Hematopoietic multipotent progenitor cell treated with erythropoietin and hydrocortisone succinate and interleukin-3 and kit ligand, for 8 days (in vitro differentiated cells): ENCODE results near the gene REP15.
"Not testable (repeated sequence)": the region's sequence is repeated elsewhere in the genome, so short reads cannot be mapped to it uniquely, and the experiment has no call there.

Experiments used
- DNase-seq: peaks from one replicate; pipeline ENCODE4 v3.0.0-alpha.2; 2015

The REP15 gene

DNA sequence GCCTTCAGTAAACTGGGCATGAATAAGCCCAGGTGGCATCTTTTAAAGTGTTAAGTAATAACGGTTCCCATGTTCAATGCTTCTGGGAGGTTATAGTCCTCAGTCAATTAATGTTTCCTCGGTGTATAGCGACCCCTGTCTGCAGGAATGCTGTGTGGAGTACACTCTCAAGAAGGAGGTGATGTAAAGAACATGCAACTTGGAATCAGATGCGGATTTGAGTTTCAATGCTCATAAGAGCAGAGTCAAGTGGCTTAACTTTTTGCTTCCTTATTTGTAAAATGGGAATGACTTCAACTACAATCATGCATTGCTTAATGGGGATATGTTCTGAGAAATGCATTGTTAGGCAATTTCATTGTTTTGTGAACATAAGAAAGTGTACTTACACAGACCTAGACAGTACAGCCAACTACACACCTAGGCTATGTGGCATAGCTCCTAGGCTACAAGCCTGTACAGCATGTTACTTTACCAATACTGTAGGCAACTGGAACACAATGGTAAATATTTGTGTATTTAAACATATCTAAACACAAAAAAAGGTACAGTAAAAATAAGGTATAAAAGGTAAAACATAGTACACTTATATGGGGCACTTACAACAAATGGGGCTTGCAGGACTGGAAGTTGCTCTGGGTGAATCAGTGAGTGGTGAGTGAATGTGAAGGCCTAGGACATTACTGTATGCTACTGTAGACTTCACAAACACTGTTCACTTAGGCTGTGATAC is 7.6 kb downstream of the REP15 start:
- DNase-seq: peak; percentile 80

DNA sequence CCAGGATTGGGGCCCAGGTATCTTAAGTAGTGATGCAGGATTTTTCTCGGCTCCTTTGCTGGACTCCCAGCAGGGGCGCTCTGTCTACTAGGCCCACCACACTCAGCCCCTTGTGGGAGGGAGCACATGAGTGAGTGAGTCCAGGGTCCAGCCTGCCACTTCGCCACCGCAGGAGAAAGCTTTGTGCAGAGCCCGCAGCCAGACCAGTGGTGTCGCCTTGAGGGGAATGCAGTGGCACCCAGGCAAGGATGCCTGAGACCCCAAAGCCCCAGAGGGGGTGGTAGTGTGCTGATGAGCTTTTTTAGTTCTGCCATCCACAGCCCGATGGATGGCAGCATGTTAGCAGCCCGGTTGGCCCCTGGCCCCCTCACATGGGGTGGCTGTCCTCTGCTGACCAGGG is 9.0 kb downstream of the REP15 start:
- no peak for DNase-seq

DNA sequence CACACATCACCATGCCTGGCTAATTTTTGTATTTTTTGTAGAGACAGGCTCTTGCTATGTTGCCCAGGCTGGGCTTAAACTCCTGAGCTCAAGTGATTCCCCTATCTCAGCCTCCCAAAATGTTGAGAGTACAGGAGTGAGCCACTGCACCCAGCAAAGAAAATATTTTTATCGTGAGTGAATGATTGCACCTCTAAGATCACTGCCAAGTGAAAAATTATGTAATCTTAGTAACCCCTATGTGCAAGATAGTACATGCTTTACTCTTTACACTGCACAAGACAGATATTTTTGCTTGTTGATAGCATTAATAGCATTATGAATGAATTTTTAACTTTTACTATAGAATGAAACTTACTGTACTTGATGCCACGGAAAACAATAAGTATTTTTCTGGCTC is 11.0 kb downstream of the REP15 start:
- no peak for DNase-seq

DNA sequence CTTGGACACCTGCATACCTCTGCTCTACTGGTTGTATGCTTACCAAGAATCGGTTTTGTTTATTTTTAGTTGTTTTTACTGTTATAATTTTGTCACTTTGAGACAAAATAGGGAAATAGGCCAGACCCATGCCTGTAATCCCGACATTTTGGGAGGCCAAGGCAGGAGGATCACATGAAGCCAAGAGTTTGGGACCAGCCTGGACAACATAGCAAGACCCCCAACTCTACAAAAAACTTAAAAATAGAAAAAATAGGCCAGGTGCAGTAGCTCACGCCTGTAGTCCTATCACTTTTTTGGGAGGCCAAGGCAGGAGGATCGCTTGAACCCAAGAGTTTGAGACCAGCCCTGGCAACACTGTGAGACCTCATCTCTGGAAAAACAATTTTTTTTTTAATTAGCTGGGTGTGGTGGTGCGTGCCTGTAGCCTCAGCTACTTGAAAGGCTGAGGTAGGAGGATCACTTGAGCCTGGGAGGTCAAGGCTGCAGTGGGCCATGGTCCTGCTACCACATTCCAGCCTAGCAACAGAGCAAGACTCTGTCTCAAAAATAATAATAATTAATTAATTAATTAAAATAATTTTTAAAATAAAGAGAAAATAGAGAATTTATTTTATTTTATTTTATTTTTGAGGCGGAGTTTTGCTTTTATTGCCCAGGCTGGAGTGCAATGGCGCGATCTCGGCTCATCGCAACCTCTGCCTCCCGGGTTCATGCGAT is 13.1 kb downstream of the REP15 start:
- no peak for DNase-seq

DNA sequence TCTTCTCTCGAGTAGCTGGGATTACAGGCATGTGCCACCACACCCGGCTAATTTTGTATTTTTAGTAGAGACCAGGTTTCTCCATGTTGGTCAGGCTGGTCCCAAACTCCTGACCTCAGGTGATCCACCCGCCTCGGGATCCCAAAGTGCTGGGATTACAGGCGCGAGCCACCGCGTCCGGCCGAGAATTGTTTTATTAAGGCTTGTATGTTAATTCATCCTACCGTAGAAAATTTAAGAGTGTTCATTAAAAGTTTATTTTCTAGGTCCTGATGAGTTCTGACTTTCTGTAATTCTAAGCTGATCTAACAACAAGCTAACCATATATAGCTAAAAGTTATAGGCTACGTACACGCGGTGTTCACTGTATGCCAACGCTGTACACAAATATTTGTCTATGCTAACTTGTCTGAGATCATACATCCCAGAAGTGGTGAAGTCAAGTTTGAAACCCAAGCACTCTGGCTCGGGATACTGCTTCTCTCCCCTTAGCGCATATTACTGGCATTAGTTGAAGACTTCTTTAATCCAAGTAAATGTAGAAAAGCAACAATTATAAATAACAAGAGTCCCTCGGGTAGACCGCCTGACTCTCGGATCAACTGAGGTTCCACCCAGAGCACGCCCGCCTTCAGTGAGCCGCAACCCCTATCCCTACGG is 13.8 kb downstream of the REP15 start:
- DNase-seq: peak; percentile 62

DNA sequence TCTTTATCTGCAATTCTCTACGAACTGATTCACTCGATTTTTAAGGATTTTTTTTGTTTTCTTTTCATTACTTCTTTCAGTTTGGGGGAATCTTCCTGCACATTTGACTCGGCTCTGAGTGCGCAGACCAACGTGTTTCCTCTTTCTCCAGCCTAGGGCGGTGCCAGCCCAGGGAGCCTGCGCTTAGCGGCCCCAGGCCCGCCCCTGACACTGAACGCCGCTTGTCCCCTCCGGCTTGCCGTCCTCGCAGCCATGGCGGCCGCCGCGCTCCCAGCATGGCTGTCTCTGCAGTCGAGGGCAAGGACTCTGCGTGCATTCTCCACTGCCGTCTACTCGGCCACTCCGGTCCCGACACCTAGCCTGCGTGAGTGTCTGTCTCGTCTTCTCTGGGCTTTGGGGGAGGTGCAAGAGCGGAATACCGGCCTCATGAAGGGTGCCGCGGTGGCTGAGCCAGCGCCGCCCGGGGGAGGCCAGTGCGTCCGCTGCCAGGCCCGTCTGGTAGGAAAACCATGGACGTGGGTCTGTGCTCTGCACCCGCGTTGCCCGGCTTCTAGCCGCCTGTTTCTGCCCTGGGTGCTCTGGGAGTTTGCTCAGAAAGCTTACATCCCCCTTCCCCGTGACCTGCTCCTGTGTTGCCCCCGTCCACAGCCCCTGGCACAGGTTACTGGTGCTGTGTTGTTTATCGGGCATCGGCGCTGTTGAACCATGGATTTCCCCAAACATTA is 14.5 kb downstream of the REP15 start, which contains the start of gene MRPS35:
Gene MRPS35, plus strand, starts transcription at position 241 of the 725 bp plus-strand sequence. Its CDS starts 12 bp downstream, at position 253.
- DNase-seq: peak; percentile 90

DNA sequence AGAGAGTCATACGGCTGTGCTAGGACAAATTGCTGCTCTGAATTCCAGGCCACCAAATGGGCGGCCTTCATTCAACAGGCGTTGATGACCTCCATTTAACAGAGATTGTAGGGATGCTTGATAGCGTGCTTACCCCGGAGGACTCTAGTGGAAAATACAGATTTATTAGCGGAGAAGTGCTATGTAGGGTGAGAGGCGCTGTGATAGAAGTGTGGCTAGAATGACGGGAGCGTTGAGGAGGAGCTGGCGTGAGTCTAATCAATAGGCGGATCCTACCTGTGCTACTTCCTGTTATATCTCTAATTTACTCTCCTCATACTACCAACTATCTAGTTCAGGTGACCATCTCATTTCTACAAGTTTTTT is 15.1 kb downstream of the REP15 start:
- DNase-seq: peak; percentile 50

DNA sequence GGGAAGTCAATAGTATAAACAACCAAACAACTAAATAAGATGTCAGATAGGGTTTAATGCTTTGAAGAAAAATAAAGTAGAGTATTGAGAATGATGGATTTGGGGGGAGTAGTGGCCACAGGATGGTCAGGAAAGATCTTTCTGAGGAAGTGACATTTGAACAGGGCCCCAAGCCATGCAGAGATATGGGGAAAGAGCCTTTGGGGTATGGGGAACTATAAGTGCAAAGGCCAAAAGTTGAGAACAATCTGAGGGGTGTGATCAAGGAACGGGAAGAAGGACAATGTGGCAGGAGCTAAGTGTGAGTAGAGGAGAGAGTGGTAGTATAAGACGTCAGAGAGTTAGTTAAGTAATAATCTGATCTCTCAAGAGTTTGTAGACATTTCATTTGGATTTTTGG is 15.7 kb downstream of the REP15 start:
- no peak for DNase-seq

DNA sequence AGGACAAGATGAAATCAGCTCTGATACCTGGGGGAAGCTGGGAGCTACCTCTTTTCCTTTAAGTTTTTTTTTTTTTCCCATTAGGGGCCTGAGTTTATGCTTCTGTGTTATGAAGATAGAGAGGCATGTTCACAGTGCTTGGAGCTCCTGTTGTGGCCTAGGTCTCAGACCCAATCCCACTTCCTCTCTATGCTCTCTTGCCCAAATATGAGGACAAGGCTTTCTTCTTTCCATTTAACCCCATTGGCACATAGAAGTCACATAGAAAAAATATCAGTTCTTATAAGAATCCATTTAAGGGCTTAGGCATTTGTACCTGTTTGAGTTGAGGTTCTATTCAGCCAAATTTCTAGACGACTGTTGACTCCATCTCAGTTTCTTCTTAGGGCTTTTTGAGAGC is 27.0 kb downstream of the REP15 start:
- no peak for DNase-seq

DNA sequence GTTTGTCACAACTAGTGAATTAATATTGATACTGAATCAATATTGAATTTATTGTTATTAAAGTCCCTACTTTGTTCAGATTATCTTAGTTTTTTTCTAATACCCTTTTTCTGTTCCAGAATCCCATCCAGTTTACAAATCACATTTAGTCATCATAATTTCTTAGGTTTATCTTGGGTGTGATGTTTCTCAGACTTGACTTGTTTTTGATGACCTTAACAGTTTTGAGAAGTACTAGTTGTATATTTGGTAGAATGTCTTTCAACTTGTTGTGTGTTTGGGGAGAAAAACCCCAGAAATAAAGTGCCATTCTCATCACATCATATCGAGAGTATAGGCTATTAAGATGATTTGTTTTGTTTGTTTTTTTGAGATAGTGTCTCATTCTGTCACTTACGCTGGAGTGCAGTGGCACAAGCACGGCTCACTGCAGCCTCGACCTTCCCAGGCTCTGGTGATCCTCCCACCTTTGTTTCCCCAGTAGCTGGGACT is 33.9 kb downstream of the REP15 start:
- DNase-seq: no peak

DNA sequence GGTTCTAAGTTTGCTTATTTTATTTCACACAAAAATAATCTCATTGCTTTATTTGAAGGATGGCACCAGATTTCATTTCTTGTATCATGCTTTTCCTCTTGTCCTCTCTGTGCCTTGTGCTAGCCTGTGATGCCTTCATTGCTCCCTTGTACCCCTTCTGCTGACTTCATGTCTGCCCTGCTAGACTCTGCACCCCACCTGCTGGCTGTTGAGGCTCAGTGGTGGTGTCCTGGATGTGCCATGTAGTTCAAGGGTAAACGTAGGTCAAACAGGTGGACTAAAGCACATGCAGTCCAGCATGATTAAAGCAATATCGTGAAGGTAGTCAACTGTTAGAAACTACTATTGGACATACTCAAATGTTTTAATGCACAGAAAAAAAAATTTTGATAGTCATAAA is 36.0 kb downstream of the REP15 start:
- DNase-seq: peak; percentile 33

DNA sequence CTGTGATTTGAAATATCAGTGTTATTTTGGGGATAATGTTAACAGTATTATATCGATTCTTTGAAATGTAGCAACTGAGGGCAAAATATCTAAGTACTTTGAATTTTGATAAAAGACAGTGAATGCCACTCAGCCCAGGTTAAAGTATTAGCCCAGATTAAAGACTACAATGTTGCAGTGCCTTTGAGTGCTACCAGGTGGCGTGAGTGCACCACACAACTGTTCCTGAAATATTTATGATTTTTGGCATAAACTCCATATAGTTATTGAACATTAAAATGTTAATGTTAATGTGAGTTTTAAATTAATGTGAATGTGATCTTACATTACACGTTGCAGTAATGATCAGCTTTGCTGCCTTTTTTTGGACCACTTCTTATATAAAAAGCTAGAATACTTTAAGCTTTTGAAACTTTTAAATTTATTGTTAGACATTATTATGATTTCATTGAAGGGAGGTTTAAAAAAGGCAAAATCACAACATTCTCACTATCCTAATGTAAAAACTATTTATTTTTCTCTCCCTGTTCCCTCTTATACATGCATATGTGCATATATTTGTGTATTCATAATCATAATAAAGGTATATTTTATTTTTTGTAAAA is 36.9 kb downstream of the REP15 start:
- DNase-seq: peak; percentile 49

DNA sequence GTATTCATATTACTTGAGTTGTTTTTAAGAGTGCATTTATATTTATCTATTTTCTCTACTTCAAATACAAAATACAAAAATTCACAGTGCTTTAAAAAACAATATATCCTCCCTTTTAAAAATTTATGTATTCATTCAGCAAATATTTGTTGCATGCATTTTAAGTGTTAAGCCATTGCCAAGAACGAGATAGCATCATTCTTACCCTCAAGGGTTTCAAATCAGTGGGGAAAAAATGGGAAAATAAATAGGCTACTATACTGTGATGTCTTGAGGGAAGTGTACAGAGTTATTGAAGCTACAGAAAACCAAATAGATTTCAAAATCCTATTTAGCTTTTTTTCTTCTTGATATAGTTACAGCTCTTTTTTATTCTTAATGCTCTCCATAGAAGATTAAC is 37.5 kb downstream of the REP15 start:
- no peak for DNase-seq

DNA sequence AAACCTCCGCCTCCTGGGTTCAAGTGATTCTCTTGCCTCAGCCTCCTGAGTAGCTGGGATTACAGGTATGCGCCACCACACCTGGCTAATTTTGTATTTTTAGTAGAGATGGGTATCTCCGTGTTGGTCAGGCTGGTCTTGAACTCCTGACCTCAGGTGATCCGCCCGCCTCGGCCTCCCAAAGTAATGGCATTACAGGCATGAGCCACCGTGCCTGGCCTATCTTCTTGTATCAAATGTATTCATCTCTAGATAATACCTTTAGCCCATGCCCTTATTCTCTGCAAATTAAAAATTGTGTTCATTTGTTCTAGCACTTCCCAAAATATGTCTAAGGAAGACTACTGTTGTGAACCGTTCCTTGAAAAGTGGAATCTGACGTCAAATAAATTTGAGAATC is 38.1 kb downstream of the REP15 start:
- not testable (repeated sequence) for DNase-seq

DNA sequence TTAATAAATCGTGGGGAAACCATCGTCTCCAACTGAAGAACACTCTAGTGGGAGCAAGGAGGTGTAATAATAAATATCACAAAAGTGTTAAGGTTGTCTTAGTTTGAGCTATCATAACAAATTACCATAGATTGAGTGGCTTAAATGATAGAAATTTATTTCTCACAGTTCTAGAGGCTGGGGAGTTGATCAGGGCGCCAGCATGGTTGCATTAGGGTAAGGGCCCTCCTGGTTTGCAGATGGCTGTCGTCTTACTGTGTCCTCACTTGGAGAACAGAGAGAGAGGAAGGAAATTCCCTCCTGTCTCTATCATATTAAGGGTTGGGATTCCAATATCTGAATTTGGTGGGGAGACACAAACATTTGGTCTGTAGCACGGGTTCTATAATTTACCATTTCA is 47.4 kb downstream of the REP15 start:
- DNase-seq: no peak

DNA sequence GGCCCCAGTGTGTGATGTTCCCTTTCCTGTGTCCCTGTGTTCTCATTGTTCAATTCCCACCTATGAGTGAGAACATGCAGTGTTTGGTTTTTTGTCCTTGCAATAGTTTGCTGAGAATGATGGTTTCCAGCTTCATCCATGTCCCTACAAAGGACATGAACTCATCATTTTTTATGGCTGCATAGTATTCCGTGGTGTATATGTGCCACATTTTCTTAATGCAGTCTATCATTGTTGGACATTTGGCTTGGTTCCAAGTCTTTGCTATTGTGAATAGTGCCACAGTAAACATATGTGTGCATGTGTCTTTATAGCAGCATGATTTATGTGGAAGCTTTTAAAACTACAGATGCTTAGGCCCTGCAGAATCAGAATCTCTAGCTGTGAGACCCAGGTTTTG is 49.5 kb downstream of the REP15 start:
- DNase-seq: not testable (repeated sequence)
